Measurements from ENCODE around the gene PTPRG. TPM values are rescaled to one million over a fixed set of nuclear protein-coding genes. Genes with fewer than 3 reads are reported as not detected.

PTPRG gene
- total and polyA plus RNA-seq, 2 experiments from 2014 or later, result 24.4 to 131 TPM

GRCh38 chr3:61580982-61581643, 19.7 kb downstream of the PTPRG start:
- H3K36me3 ChIP-seq (ENCODE audit: insufficient read depth), result no peaks in the 10 kb centered on the region
- peaks cover 53% of the 10 kb centered on the region for H3K4me1 ChIP-seq (ENCODE audit: insufficient read depth)
- H3K9me2 ChIP-seq (ENCODE audit: insufficient read depth), result no peaks in the 10 kb centered on the region
- peak overlapping the region; percentile 53 for H3K27ac ChIP-seq (ENCODE audit: low read depth)
- Mint-ChIP-seq H3K27ac (peak overlapping the region; percentile 64), H3K4me1 (peaks cover 66% of the 10 kb centered on the region), H3K4me3 (no peak overlapping the region), H3K27me3 (ENCODE audit: insufficient read depth, low read depth, poor library complexity) (peaks cover 7% of the 10 kb centered on the region), H3K36me3 (ENCODE audit: low read depth) (peaks cover 15% of the 10 kb centered on the region), H3K9me3 (no peaks in the 10 kb centered on the region)
- peaks cover 100% of the 10 kb centered on the region for H3K79me2 ChIP-seq (replicated peaks; ENCODE audit: insufficient read depth)
- H3K27me3 ChIP-seq (ENCODE audit: insufficient read depth), result no peaks in the 10 kb centered on the region
- no peak overlapping the region for H2AFZ ChIP-seq
- ATAC-seq (no peak), DNase-seq (ENCODE audit: low spot score) (no peak)
- H3K4me2 ChIP-seq, result 0 out of 2 replicates have a peak overlapping the region, but pooled peaks have one; percentile 17
- no peak for TF ChIP-seq POLR2AphosphoS5 (IDR thresholded peaks at IDR 0.05; ENCODE audit: low read depth)
- TF ChIP-seq EZH2phosphoT487 (IDR thresholded peaks at IDR 0.05; ENCODE audit: unreplicated experiment), result no peak
- TF ChIP-seq CREB1 (CRISPR knock-in tag; IDR thresholded peaks at IDR 0.05; ENCODE audit: low read depth), result no peak
- no peak for TF ChIP-seq REST (IDR thresholded peaks at IDR 0.05; ENCODE audit: unreplicated experiment)
- no peak for TF ChIP-seq EZH2 (IDR thresholded peaks at IDR 0.05; ENCODE audit: low read depth, unreplicated experiment)
- TF ChIP-seq JUNB (IDR thresholded peaks at IDR 0.05; ENCODE audit: unreplicated experiment), result no peak
- peak in 1 of 2 experiments; percentile 22; a peak in 1 of 4 replicates for TF ChIP-seq CTCF (conservative IDR thresholded peaks at IDR 0.05; ENCODE audit: low read depth in 2 of 2)
- TF ChIP-seq ZNF114 (CRISPR knock-in tag; IDR thresholded peaks at IDR 0.05), result no peak
- no peak for TF ChIP-seq ZNF462 (CRISPR knock-in tag; IDR thresholded peaks at IDR 0.05)
- H4K20me1 ChIP-seq (replicated peaks; ENCODE audit: insufficient read depth), result peaks cover 80% of the 10 kb centered on the region
- no peaks in the 10 kb centered on the region for H3F3A ChIP-seq (replicated peaks; ENCODE audit: low read depth)
- H3K4me3 ChIP-seq, result no peak overlapping the region

Measured in GM23338 (cell line).